ENCODE results near the gene GRM4. TPM values are rescaled to one million over a fixed set of nuclear protein-coding genes. Genes with fewer than 3 reads are reported as not detected.

GRM4 gene
- total and polyA plus RNA-seq, 2 experiments from 2014 or later = 0.10 to 0.22 TPM

DNA sequence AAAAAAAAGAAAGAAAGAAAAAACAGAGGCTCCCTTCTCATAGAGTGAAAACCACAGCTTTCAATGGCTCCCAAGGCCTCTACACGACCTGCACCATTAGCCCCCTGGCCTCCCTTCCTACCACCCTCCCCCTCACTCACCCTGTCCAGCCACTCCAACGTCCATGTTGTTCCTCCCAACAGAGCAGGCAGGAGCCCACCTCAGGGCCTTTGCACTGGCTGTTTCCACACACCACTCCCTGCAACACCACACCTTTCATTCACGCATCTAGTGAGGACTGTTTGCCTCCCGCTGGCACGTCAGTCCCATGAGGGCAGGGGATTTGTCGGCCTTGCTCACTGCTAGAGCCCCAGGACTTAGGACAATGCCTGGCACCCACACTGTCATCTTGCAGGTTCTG lies 39.5 kb downstream of the GRM4 start:
- WGBS, 2 experiments (ENCODE audit: low coverage in 1 of 2, low lambda C conversion rate in 2 of 2, missing lambda C conversion rate in 2 of 2) = 55 to 60% methylated on average over 6 of the region's 6 CpGs
- DNase-seq = no peak
- H3K4me1 ChIP-seq (ENCODE audit: insufficient read depth) = no peaks in the 10 kb centered on the region
- no peaks in the 10 kb centered on the region for H3K9me2 ChIP-seq (ENCODE audit: insufficient read depth)
- no peak overlapping the region for H3K4me3 ChIP-seq
- no peaks in the 10 kb centered on the region for H3K9me3 ChIP-seq (ENCODE audit: low read depth)
- no peak overlapping the region for H3K9ac ChIP-seq
- no peak overlapping the region for H3K4me2 ChIP-seq (ENCODE audit: unreplicated experiment)
- in situ Hi-C loops (cut with MboI) = no loop called here
- no peak overlapping the region for H2AFZ ChIP-seq
- no peaks in the 10 kb centered on the region for H4K20me1 ChIP-seq (ENCODE audit: insufficient read depth)
- no peaks in the 10 kb centered on the region for H3F3A ChIP-seq (ENCODE audit: insufficient read depth)
- H3K79me2 ChIP-seq (ENCODE audit: insufficient read depth) = no peaks in the 10 kb centered on the region
- no peaks in the 10 kb centered on the region for H3K36me3 ChIP-seq (ENCODE audit: low read depth)
- H3K27me3 ChIP-seq (replicated peaks; ENCODE audit: insufficient read depth) = peaks cover 22% of the 10 kb centered on the region; the same call in 1 of the 2 replicates
- TF ChIP-seq EZH2 (IDR thresholded peaks at IDR 0.05; ENCODE audit: insufficient read depth, poor library complexity, severe bottlenecking) (no peak), EZH2phosphoT487 (IDR thresholded peaks at IDR 0.05; ENCODE audit: insufficient read depth, low read depth) (no peak)
- H3K27ac ChIP-seq = no peak overlapping the region

GRCh38 chr6:34104628-34105027 lies 41.3 kb downstream of the GRM4 start:
- in situ Hi-C loops (cut with MboI) = no loop called here
- no peak for DNase-seq
- no peaks in the 10 kb centered on the region for H3F3A ChIP-seq (ENCODE audit: insufficient read depth)
- no peaks in the 10 kb centered on the region for H3K9me3 ChIP-seq (ENCODE audit: low read depth)
- WGBS, 2 experiments (ENCODE audit: low coverage in 1 of 2, low lambda C conversion rate in 2 of 2, missing lambda C conversion rate in 2 of 2) = 54 to 57% methylated on average over 10 of the region's 10 CpGs
- H3K79me2 ChIP-seq (ENCODE audit: insufficient read depth) = no peaks in the 10 kb centered on the region
- no peak for TF ChIP-seq EZH2 (IDR thresholded peaks at IDR 0.05; ENCODE audit: insufficient read depth, poor library complexity, severe bottlenecking)
- TF ChIP-seq EZH2phosphoT487 (IDR thresholded peaks at IDR 0.05; ENCODE audit: insufficient read depth, low read depth) = no peak
- H3K27ac ChIP-seq = no peak overlapping the region
- no peak overlapping the region for H3K9ac ChIP-seq
- no peaks in the 10 kb centered on the region for H3K9me2 ChIP-seq (ENCODE audit: insufficient read depth)
- no peaks in the 10 kb centered on the region for H3K4me1 ChIP-seq (ENCODE audit: insufficient read depth)
- no peak overlapping the region for H3K4me2 ChIP-seq (ENCODE audit: unreplicated experiment)
- H2AFZ ChIP-seq = no peak overlapping the region
- no peak overlapping the region for H3K4me3 ChIP-seq
- no peaks in the 10 kb centered on the region for H4K20me1 ChIP-seq (ENCODE audit: insufficient read depth)
- H3K27me3 ChIP-seq (replicated peaks; ENCODE audit: insufficient read depth) = peaks cover 22% of the 10 kb centered on the region; the same call in 1 of the 2 replicates
- H3K36me3 ChIP-seq (ENCODE audit: low read depth) = no peaks in the 10 kb centered on the region

GRCh38 chr6:34104186-34104585 lies 41.7 kb downstream of the GRM4 start:
- Histone ChIP-seq H3F3A (ENCODE audit: insufficient read depth) (no peaks in the 10 kb centered on the region), H3K79me2 (ENCODE audit: insufficient read depth) (no peaks in the 10 kb centered on the region), H4K20me1 (ENCODE audit: insufficient read depth) (no peaks in the 10 kb centered on the region), H3K9me3 (ENCODE audit: low read depth) (no peaks in the 10 kb centered on the region), H3K36me3 (ENCODE audit: low read depth) (no peaks in the 10 kb centered on the region), H3K4me2 (ENCODE audit: unreplicated experiment) (no peak overlapping the region), H3K4me3 (no peak overlapping the region), H3K9me2 (ENCODE audit: insufficient read depth) (no peaks in the 10 kb centered on the region), H3K27me3 (replicated peaks; ENCODE audit: insufficient read depth) (peaks cover 22% of the 10 kb centered on the region; the same call in 1 of the 2 replicates), H2AFZ (no peak overlapping the region), H3K9ac (no peak overlapping the region), H3K27ac (no peak overlapping the region), H3K4me1 (ENCODE audit: insufficient read depth) (no peaks in the 10 kb centered on the region)
- WGBS, 2 experiments (ENCODE audit: low coverage in 1 of 2, low lambda C conversion rate in 2 of 2, missing lambda C conversion rate in 2 of 2) = 19 to 20% methylated on average over 7 to 8 of the region's 8 CpGs
- peak; percentile 8 for DNase-seq
- in situ Hi-C loops (cut with MboI) = no loop called here
- TF ChIP-seq EZH2 (IDR thresholded peaks at IDR 0.05; ENCODE audit: insufficient read depth, poor library complexity, severe bottlenecking) (no peak), EZH2phosphoT487 (IDR thresholded peaks at IDR 0.05; ENCODE audit: insufficient read depth, low read depth) (no peak)

DNA sequence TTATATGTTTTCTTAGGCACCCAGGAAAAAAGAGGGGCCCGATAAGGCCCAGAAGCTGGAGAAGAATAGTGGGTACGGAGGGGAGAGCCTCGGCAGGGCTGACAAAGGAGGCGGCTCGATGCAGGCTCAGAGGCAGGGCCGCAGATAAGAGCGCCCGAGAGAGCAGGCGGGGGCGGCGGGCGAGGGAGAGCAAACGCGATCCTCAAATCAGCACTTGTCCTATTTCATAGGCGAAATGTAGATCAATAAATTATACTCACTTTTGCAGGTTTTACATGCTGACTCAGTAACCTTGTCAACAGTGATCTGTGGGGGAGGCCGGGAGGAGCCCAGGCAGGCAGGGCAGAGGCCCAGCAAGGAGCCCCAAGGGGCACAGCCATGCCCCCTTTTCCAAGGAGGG lies 42.6 kb downstream of the GRM4 start:
- Histone ChIP-seq H3K27me3 (replicated peaks; ENCODE audit: insufficient read depth) (peaks cover 21% of the 10 kb centered on the region; the same call in 1 of the 2 replicates), H3K36me3 (ENCODE audit: low read depth) (no peaks in the 10 kb centered on the region), H3K4me1 (ENCODE audit: insufficient read depth) (no peaks in the 10 kb centered on the region), H3K9me3 (ENCODE audit: low read depth) (no peaks in the 10 kb centered on the region), H2AFZ (no peak overlapping the region), H3K27ac (no peak overlapping the region), H3K79me2 (ENCODE audit: insufficient read depth) (no peaks in the 10 kb centered on the region), H3K9me2 (ENCODE audit: insufficient read depth) (no peaks in the 10 kb centered on the region), H3K4me3 (no peak overlapping the region), H3F3A (ENCODE audit: insufficient read depth) (no peaks in the 10 kb centered on the region), H4K20me1 (ENCODE audit: insufficient read depth) (no peaks in the 10 kb centered on the region), H3K4me2 (ENCODE audit: unreplicated experiment) (no peak overlapping the region), H3K9ac (no peak overlapping the region)
- WGBS, 2 experiments (ENCODE audit: low coverage in 1 of 2, low lambda C conversion rate in 2 of 2, missing lambda C conversion rate in 2 of 2) = 77 to 84% methylated on average over 16 of the region's 16 CpGs
- TF ChIP-seq EZH2phosphoT487 (IDR thresholded peaks at IDR 0.05; ENCODE audit: insufficient read depth, low read depth) (no peak), EZH2 (IDR thresholded peaks at IDR 0.05; ENCODE audit: insufficient read depth, poor library complexity, severe bottlenecking) (no peak)
- no peak for DNase-seq
- in situ Hi-C loops (cut with MboI) = no loop called here

DNA sequence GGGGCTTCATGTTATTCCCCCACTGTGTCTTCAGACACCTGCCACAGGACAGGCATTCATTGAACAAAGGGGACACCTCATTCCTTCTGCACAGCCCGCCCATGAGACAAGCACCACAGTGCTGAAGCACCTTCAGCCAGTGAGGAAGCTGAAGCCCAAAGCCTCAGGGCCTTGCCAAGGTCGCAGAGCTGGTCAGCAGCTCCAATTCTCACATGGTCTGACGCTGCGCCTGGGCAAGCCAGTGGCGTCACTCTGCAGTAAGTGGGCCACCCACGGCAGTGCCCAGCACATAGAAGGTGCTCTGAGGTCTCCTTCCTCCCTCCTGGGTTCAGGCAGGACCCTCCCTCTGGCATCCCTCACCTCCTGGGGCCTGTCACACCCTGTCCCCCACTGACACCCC lies 43.2 kb downstream of the GRM4 start:
- TF ChIP-seq EZH2phosphoT487 (IDR thresholded peaks at IDR 0.05; ENCODE audit: insufficient read depth, low read depth) (no peak), EZH2 (IDR thresholded peaks at IDR 0.05; ENCODE audit: insufficient read depth, poor library complexity, severe bottlenecking) (no peak)
- Histone ChIP-seq H2AFZ (no peak overlapping the region), H3K4me1 (ENCODE audit: insufficient read depth) (no peaks in the 10 kb centered on the region), H3K79me2 (ENCODE audit: insufficient read depth) (no peaks in the 10 kb centered on the region), H3K9me3 (ENCODE audit: low read depth) (no peaks in the 10 kb centered on the region), H3K36me3 (ENCODE audit: low read depth) (no peaks in the 10 kb centered on the region), H3F3A (ENCODE audit: insufficient read depth) (no peaks in the 10 kb centered on the region), H3K9ac (no peak overlapping the region), H3K4me3 (no peak overlapping the region), H4K20me1 (ENCODE audit: insufficient read depth) (no peaks in the 10 kb centered on the region), H3K27ac (no peak overlapping the region), H3K27me3 (replicated peaks; ENCODE audit: insufficient read depth) (peaks cover 19% of the 10 kb centered on the region; the same call in 1 of the 2 replicates), H3K9me2 (ENCODE audit: insufficient read depth) (no peaks in the 10 kb centered on the region), H3K4me2 (ENCODE audit: unreplicated experiment) (no peak overlapping the region)
- WGBS, 2 experiments (ENCODE audit: low coverage in 1 of 2, low lambda C conversion rate in 2 of 2, missing lambda C conversion rate in 2 of 2) = 56 to 62% methylated on average over 6 of the region's 6 CpGs
- in situ Hi-C loops (cut with MboI) = no loop called here
- DNase-seq = no peak
